Sciatic nerve (tissue), 2 donors: ENCODE data around the gene EGFR. TPM values are rescaled to one million over a fixed set of nuclear protein-coding genes. Genes with fewer than 3 reads are reported as not detected.

Experiments
- ATAC-seq: fragments of 200-7000 bp; cut with Tn5 transposase; one replicate; pipeline ENCODE4 v1.9.1; 2020; ENCODE audit warnings: mild to moderate bottlenecking, moderate library complexity
- DNase-seq: peaks from one replicate; pipeline ENCODE4 v3.0.0-alpha.2; 2020; ENCODE audit warnings: low spot score
- intact Hi-C: fragments of 100-400 bp; cut with DNase I; formaldehyde crosslinking; loops from one replicate; pipeline ENCODE4 v1.14.2; 2022
- total RNA-seq: library from RNA; stranded (reverse); fragmentation: NEBNext Ultra II Directional; extraction: Animal tissue kit (Norgen Biotek cat#: 25700); gene quantifications from one replicate; pipeline ENCODE4 v1.2.1, GENCODE V29; 2021
- donor health status: DM: no; HTN: no; CAD: no.
- donor health status: DM: no; HTN: no; CAD: no.

The EGFR gene
- total RNA-seq, 1 donor from 2014 or later = 125 TPM

- intact Hi-C loops = no loop called here
- ATAC-seq (peak; percentile 77), DNase-seq (no peak)
Observed at GRCh38 chr7:55056577-55057480, 38.0 kb downstream of the EGFR start.

- ATAC-seq = no peak
- DNase-seq = no peak
- intact Hi-C loops = no loop called here
Observed at GRCh38 chr7:55058314-55058713, 39.5 kb downstream of the EGFR start.

- DNase-seq (no peak), ATAC-seq (no peak)
- intact Hi-C loops = no loop called here
Observed at GRCh38 chr7:55059021-55059420, 40.2 kb downstream of the EGFR start.

- no peak for DNase-seq
- intact Hi-C loops = no loop called here
- no peak for ATAC-seq
Observed at GRCh38 chr7:55060085-55060484, 41.3 kb downstream of the EGFR start.

GRCh38 chr7:55060636-55061022, 41.8 kb downstream of the EGFR start:
- intact Hi-C loops = no loop called here
- DNase-seq = no peak
- peak; percentile 6 for ATAC-seq

- ATAC-seq = no peak
- intact Hi-C loops = no loop called here
- DNase-seq = no peak
Observed at GRCh38 chr7:55061726-55062499, 43.1 kb downstream of the EGFR start.

- ATAC-seq (no peak), DNase-seq (no peak)
- intact Hi-C loops = no loop called here
Observed at GRCh38 chr7:55063061-55063460, 44.2 kb downstream of the EGFR start.

- intact Hi-C loops = no loop called here
Observed at GRCh38 chr7:55063633-55064032, 44.8 kb downstream of the EGFR start.

GRCh38 chr7:55065079-55065478, 46.3 kb downstream of the EGFR start:
- intact Hi-C loops = no loop called here
- ATAC-seq = peak; percentile 59

More at GRCh38 chr7:55063633-55064032, 44.8 kb downstream of the EGFR start:
- ATAC-seq = no peak
- DNase-seq = no peak

GRCh38 chr7:55065511-55066229, 46.9 kb downstream of the EGFR start:
- DNase-seq (no peak), ATAC-seq (peak; percentile 34)
- intact Hi-C loops = no loop called here

More at GRCh38 chr7:55065079-55065478, 46.3 kb downstream of the EGFR start:
- DNase-seq = no peak

GRCh38 chr7:55066524-55066923, 47.7 kb downstream of the EGFR start:
- ATAC-seq (peak; percentile 69), DNase-seq (no peak)
- intact Hi-C loops = no loop called here

GRCh38 chr7:55066938-55067337, 48.1 kb downstream of the EGFR start:
- no peak for DNase-seq
- intact Hi-C loops = no loop called here
- no peak for ATAC-seq

GRCh38 chr7:55067748-55068147, 48.9 kb downstream of the EGFR start:
- ATAC-seq = no peak
- DNase-seq = no peak
- intact Hi-C loops = no loop called here

- DNase-seq (no peak), ATAC-seq (no peak)
- intact Hi-C loops = no loop called here
Observed at GRCh38 chr7:55069271-55069792, 50.5 kb downstream of the EGFR start.

GRCh38 chr7:55070271-55070743, 51.5 kb downstream of the EGFR start:
- intact Hi-C loops = no loop called here
- no peak for ATAC-seq
- DNase-seq = no peak

GRCh38 chr7:55070854-55071253, 52.0 kb downstream of the EGFR start:
- DNase-seq (no peak), ATAC-seq (no peak)
- intact Hi-C loops = no loop called here

GRCh38 chr7:55071411-55072175, 52.8 kb downstream of the EGFR start:
- DNase-seq = no peak
- peak; percentile 59 for ATAC-seq
- intact Hi-C loops = no loop called here

- intact Hi-C loops = no loop called here
- DNase-seq (no peak), ATAC-seq (no peak)
Observed at GRCh38 chr7:55072251-55072650, 53.4 kb downstream of the EGFR start.
